ENCODE measurements around the gene MNDA.

MNDA gene

DNA sequence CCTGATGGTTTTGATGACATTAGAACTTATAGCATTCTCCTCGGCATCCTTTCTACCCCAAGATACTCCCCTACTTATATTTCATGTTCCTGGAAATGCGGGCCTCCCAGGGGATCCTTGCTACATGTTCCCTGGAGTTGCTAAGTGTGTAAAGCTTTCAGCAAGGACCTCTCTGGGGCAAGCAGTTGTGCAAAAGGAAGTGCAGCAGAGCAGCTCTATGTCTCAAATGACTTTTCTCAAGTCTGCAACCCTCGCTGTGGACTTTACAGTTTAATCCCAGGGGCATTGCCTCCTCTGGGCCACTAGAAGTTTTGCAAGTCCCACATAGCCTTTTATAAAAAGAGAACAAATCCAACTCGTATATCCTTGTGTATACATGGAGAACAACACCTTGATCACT lies 20.8 kb upstream of the MNDA start:
- Histone ChIP-seq H3K4me1 (ENCODE audit: control insufficient read depth, insufficient read depth, low read length, unreplicated experiment) (no peaks in the 10 kb centered on the region), H3K79me2 (ENCODE audit: control insufficient read depth, insufficient read depth, low read length, unreplicated experiment) (no peaks in the 10 kb centered on the region), H3K27ac (ENCODE audit: low read depth, low read length) (no peak overlapping the region)

DNA sequence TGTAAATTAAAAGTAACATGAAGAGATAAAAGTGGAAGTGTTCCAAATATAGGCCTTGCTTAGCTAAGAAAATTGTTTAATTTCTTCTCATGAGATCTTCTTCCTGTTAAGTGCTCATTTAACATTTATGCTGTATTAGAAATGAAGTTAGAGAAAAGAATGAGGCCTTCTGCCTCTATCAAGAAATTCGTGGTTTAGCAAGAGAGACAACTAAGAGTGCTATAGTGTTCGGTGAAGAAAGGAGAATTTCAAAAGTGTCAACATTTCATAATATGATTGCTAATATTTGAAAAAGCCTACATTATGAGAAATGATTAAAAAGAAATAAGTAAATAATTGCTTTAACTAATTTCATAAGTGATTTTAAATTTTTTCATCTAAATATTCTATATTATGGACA lies 18.8 kb upstream of the MNDA start:
- Histone ChIP-seq H3K4me1 (ENCODE audit: control insufficient read depth, insufficient read depth, low read length, unreplicated experiment) (no peaks in the 10 kb centered on the region), H2AFZ (ENCODE audit: low read length, unreplicated experiment) (no peak overlapping the region), H3K36me3 (ENCODE audit: insufficient read depth, low read length) (no peaks in the 10 kb centered on the region), H3K4me3 (ENCODE audit: low read depth, low read length) (no peak overlapping the region), H3K27me3 (ENCODE audit: insufficient read depth, low read length) (no peaks in the 10 kb centered on the region), H3K79me2 (ENCODE audit: control insufficient read depth, insufficient read depth, low read length, unreplicated experiment) (no peaks in the 10 kb centered on the region), H3K27ac (ENCODE audit: low read depth, low read length) (no peak overlapping the region)

More for the DNA sequence above, 20.8 kb upstream of the MNDA start:
- Histone ChIP-seq H3K36me3 (ENCODE audit: insufficient read depth, low read length) (no peaks in the 10 kb centered on the region), H3K4me3 (ENCODE audit: low read depth, low read length) (no peak overlapping the region), H2AFZ (ENCODE audit: low read length, unreplicated experiment) (no peak overlapping the region), H3K27me3 (ENCODE audit: insufficient read depth, low read length) (no peaks in the 10 kb centered on the region)

DNA sequence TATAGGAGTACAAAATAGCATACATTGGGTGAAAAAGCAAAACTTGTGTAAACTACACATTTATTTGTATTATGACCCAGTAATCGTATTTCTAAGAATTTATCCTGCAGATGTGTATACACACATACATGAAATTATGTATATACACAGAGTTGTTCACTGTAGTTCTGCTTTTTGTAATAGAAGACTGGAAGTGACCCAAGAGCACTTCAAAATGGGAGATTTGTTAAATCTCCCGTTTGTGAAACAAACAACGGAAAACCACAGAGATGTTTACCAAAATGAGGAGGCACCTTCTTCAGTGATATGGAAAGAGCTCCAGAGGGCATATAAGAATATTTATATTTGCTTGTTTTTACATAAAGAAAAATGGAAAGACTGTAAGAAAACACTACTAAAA lies 18.0 kb upstream of the MNDA start:
- H3K36me3 ChIP-seq (ENCODE audit: insufficient read depth, low read length) = no peaks in the 10 kb centered on the region
- no peaks in the 10 kb centered on the region for H3K79me2 ChIP-seq (ENCODE audit: control insufficient read depth, insufficient read depth, low read length, unreplicated experiment)
- no peaks in the 10 kb centered on the region for H3K4me1 ChIP-seq (ENCODE audit: control insufficient read depth, insufficient read depth, low read length, unreplicated experiment)
- no peak overlapping the region for H3K4me3 ChIP-seq (ENCODE audit: low read depth, low read length)
- H2AFZ ChIP-seq (ENCODE audit: low read length, unreplicated experiment) = no peak overlapping the region
- no peak overlapping the region for H3K27ac ChIP-seq (ENCODE audit: low read depth, low read length)
- H3K27me3 ChIP-seq (ENCODE audit: insufficient read depth, low read length) = no peaks in the 10 kb centered on the region

DNA sequence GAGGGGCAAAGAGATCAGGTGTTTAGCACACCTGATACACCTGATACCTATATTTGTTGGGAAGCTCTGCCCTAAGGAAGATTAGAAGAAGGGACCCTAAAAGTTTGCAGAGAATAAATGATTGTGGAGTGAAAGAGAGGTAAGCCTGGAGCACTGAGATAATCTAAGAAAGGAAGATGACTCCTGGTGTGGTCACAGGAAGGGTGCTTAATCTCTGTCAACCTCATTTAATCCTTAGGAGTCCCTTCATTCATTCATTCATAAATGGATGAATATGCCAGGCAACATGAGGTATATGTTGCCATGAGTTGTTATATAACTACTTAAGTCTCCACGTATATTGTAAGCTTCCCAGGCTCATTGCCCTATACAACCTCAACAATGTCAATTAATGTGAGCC lies 16.2 kb upstream of the MNDA start:
- Histone ChIP-seq H3K79me2 (ENCODE audit: control insufficient read depth, insufficient read depth, low read length, unreplicated experiment) (no peaks in the 10 kb centered on the region), H3K4me3 (ENCODE audit: low read depth, low read length) (no peak overlapping the region), H3K27ac (ENCODE audit: low read depth, low read length) (no peak overlapping the region), H3K4me1 (ENCODE audit: control insufficient read depth, insufficient read depth, low read length, unreplicated experiment) (no peaks in the 10 kb centered on the region), H3K27me3 (ENCODE audit: insufficient read depth, low read length) (no peaks in the 10 kb centered on the region), H3K36me3 (ENCODE audit: insufficient read depth, low read length) (no peaks in the 10 kb centered on the region), H2AFZ (ENCODE audit: low read length, unreplicated experiment) (no peak overlapping the region)

DNA sequence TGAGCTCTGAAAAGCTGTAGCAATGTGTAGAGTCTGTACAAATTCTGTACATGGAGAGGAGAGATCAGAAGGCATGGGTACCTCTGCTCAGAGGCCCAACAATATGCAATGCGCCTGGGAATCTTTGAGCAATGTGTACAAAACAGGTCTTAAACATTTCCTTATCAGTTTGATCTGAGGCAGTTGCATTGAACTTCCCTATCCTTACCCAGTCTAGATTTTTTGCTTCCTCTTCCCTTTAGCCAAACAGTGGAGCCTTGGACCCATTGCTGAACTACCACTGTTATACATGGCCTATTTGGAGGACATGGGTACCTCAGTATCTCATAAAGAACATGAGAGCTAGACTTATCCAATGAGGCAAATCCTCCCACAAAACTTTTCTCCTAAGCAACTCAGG lies 12.6 kb upstream of the MNDA start:
- Histone ChIP-seq H3K27me3 (ENCODE audit: insufficient read depth, low read length) (no peaks in the 10 kb centered on the region), H3K4me1 (ENCODE audit: control insufficient read depth, insufficient read depth, low read length, unreplicated experiment) (no peaks in the 10 kb centered on the region), H3K27ac (ENCODE audit: low read depth, low read length) (no peak overlapping the region), H3K36me3 (ENCODE audit: insufficient read depth, low read length) (no peaks in the 10 kb centered on the region), H3K4me3 (ENCODE audit: low read depth, low read length) (no peak overlapping the region), H3K79me2 (ENCODE audit: control insufficient read depth, insufficient read depth, low read length, unreplicated experiment) (no peaks in the 10 kb centered on the region), H2AFZ (ENCODE audit: low read length, unreplicated experiment) (no peak overlapping the region)

DNA sequence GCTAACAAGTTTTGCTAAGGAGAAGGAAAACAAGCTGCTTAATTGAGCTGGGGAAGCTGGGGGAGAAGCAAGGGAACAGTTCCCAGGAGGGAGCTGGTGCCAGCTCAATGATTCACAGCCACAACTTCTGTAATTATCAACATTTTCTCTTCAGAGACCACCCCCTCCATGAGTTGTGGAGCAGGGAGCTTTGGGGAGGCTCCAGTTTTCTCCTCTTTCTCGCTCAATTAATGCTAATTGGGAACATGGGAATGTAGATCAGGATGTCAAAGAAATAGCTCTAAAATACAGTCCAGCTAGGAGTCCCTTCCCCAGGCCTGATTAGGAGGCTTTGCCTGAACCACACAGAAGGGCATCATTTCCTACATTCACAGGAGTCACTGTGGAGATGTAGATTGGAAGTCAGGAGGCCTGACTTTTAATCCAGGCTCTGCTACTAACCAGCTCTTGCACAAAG lies 12.1 kb upstream of the MNDA start:
- no peak overlapping the region for H3K27ac ChIP-seq (ENCODE audit: low read depth, low read length)
- H2AFZ ChIP-seq (ENCODE audit: low read length, unreplicated experiment) = no peak overlapping the region
- no peaks in the 10 kb centered on the region for H3K36me3 ChIP-seq (ENCODE audit: insufficient read depth, low read length)
- H3K4me3 ChIP-seq (ENCODE audit: low read depth, low read length) = no peak overlapping the region
- H3K79me2 ChIP-seq (ENCODE audit: control insufficient read depth, insufficient read depth, low read length, unreplicated experiment) = no peaks in the 10 kb centered on the region
- H3K4me1 ChIP-seq (ENCODE audit: control insufficient read depth, insufficient read depth, low read length, unreplicated experiment) = no peaks in the 10 kb centered on the region
- H3K27me3 ChIP-seq (ENCODE audit: insufficient read depth, low read length) = no peaks in the 10 kb centered on the region

DNA sequence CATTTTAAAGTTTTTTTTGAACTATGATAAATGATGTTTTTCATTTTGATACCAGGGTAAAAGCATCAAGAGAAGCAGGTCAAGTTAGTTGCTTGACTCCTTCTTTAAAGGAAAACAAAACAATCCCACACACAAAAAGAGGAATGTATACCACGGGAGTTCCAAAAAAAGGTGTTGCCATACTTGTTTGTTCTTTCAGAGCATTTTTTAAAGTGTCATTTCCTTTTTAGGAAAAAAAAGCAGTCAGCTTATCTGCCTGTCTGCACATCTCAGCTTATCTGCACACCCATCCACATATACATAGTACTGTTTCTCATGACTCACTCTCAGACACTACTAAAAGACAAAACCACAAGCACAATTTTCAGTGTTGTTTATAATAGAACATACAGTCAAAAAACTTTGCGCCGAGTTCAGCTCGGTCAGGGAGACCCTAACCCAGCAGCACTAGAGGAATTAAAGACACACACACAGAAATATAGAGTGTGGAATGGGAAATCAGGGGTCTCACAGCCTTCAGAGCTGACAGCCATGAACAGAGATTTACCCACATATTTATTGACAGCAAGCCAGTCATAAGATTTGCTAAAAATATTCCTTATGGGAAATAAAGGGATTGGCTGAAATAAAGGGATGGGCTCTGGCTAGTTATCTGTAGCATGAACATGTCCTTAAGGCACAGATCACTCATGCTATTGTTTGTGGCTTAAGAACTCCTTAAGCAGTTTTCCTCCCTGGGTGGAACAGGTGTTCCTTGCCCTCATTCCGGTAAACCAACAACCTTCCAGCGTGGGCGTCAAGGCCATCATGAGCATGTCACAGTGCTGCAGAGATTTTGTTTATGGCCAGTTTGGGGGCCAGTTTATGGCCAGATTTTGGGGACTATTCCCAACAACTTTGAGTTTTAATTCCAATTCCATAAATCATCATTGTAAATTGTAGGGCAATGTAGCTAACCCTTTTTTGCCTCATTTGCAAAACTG lies 11.4 kb upstream of the MNDA start:
- H3K36me3 ChIP-seq (ENCODE audit: insufficient read depth, low read length) = no peaks in the 10 kb centered on the region
- H2AFZ ChIP-seq (ENCODE audit: low read length, unreplicated experiment) = no peak overlapping the region
- H3K4me3 ChIP-seq (ENCODE audit: low read depth, low read length) = no peak overlapping the region
- no peaks in the 10 kb centered on the region for H3K27me3 ChIP-seq (ENCODE audit: insufficient read depth, low read length)
- no peak overlapping the region for H3K27ac ChIP-seq (ENCODE audit: low read depth, low read length)
- no peaks in the 10 kb centered on the region for H3K79me2 ChIP-seq (ENCODE audit: control insufficient read depth, insufficient read depth, low read length, unreplicated experiment)
- H3K4me1 ChIP-seq (ENCODE audit: control insufficient read depth, insufficient read depth, low read length, unreplicated experiment) = no peaks in the 10 kb centered on the region

DNA sequence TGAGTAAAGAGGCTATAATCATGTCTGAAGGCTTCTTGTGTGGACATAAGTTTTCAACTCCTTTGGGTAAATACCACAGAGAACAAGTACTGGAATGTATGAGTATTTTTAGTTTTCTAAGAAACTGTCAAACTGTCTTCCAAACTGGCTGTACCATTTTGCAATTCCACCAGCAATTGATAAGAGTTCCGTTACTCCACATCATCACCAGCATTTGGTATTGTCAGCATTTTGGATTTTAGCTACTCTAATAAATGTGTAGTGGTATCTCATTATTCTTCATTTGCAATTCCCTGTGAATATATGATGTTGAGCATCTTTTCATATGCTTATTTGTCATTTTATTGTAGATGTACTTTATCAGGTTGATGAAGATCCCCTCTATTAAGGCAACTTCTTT lies 9.4 kb upstream of the MNDA start:
- H3K4me1 ChIP-seq (ENCODE audit: control insufficient read depth, insufficient read depth, low read length, unreplicated experiment) = no peaks in the 10 kb centered on the region
- no peak overlapping the region for H2AFZ ChIP-seq (ENCODE audit: low read length, unreplicated experiment)

DNA sequence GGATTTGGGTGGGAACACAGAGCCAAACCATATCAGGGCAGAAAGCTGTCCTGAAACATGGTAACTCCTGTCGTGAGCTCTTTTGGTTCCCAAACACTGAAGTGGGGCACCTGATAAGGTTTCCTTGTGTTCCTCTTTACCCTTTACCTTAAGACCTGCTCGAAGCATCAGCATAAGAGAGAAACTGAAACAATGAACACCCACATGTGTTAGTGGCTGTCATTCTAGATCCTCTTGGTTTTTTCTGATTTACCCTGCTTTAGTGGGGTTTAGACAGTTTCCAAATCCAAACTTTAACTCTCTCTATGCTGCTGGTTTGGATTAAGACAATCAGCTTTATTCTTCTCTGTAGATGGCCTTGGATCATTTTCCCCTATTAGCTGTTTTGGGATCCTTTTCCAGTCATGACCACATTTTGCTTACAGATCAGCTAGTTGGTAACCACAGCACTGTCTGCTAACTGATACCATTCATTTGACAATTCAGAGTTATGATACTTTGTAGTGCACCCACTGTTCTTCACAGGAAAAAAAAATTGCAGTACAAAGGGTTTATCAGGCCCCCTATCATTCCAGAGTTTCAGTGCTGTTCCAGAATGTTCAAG lies 975 bp upstream of the MNDA start:
- no peaks in the 10 kb centered on the region for H3K79me2 ChIP-seq (ENCODE audit: control insufficient read depth, insufficient read depth, low read length, unreplicated experiment)
- H3K27ac ChIP-seq (ENCODE audit: low read depth, low read length) = no peak overlapping the region
- no peak overlapping the region for H3K4me3 ChIP-seq (ENCODE audit: low read depth, low read length)
- no peaks in the 10 kb centered on the region for H3K27me3 ChIP-seq (ENCODE audit: insufficient read depth, low read length)
- H2AFZ ChIP-seq (ENCODE audit: low read length, unreplicated experiment) = no peak overlapping the region
- no peaks in the 10 kb centered on the region for H3K36me3 ChIP-seq (ENCODE audit: insufficient read depth, low read length)
- no peaks in the 10 kb centered on the region for H3K4me1 ChIP-seq (ENCODE audit: control insufficient read depth, insufficient read depth, low read length, unreplicated experiment)

More for the DNA sequence above, 9.4 kb upstream of the MNDA start:
- Histone ChIP-seq H3K27ac (ENCODE audit: low read depth, low read length) (no peak overlapping the region), H3K27me3 (ENCODE audit: insufficient read depth, low read length) (no peaks in the 10 kb centered on the region), H3K4me3 (ENCODE audit: low read depth, low read length) (no peak overlapping the region), H3K36me3 (ENCODE audit: insufficient read depth, low read length) (no peaks in the 10 kb centered on the region), H3K79me2 (ENCODE audit: control insufficient read depth, insufficient read depth, low read length, unreplicated experiment) (no peaks in the 10 kb centered on the region)

DNA sequence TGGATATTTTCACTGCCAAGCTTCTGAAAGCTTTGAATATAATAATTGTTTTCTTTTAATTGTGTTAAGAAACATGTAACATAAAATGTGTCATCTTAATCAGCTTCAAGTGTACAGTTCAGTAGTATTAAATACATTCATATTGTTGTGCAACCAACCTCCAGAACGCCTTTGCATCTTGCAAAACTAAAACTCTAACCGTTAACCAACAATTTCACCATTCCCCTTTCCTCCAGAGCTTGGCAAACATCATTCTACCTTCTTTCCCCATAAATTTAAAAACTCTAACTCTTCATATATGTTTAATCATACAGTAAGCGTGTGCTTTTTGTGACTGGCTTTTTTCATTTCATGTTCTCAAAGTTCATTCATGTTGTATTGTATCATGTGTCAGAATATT lies 2.1 kb downstream of the MNDA start:
- H3K4me1 ChIP-seq (ENCODE audit: control insufficient read depth, insufficient read depth, low read length, unreplicated experiment) = no peaks in the 10 kb centered on the region
- no peak overlapping the region for H2AFZ ChIP-seq (ENCODE audit: low read length, unreplicated experiment)
- no peak overlapping the region for H3K27ac ChIP-seq (ENCODE audit: low read depth, low read length)
- H3K4me3 ChIP-seq (ENCODE audit: low read depth, low read length) = no peak overlapping the region
- no peaks in the 10 kb centered on the region for H3K27me3 ChIP-seq (ENCODE audit: insufficient read depth, low read length)
- no peaks in the 10 kb centered on the region for H3K79me2 ChIP-seq (ENCODE audit: control insufficient read depth, insufficient read depth, low read length, unreplicated experiment)
- no peaks in the 10 kb centered on the region for H3K36me3 ChIP-seq (ENCODE audit: insufficient read depth, low read length)

DNA sequence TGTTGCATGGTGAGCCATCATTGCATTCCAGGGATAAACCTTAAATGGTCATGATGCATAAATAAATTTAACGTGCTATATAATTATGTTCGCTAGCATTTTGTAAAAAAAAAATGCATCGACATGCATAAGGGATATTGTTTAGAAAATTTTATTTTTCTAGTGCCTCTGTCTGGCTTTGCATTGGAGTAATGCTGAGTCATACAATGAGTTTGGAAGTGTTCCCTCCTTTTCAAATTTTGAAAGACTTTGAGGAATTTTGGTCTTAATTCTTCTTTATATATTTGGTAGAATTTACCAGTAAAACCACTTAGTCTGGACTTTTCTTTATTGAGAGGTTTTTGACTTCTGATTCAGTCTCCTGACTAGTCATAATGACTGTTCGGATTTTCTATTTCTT lies 4.9 kb downstream of the MNDA start:
- H3K36me3 ChIP-seq (ENCODE audit: insufficient read depth, low read length) = no peaks in the 10 kb centered on the region
- no peaks in the 10 kb centered on the region for H3K4me1 ChIP-seq (ENCODE audit: control insufficient read depth, insufficient read depth, low read length, unreplicated experiment)
- H3K27me3 ChIP-seq (ENCODE audit: insufficient read depth, low read length) = no peaks in the 10 kb centered on the region
- H3K27ac ChIP-seq (ENCODE audit: low read depth, low read length) = no peak overlapping the region
- no peak overlapping the region for H3K4me3 ChIP-seq (ENCODE audit: low read depth, low read length)
- no peak overlapping the region for H2AFZ ChIP-seq (ENCODE audit: low read length, unreplicated experiment)
- no peaks in the 10 kb centered on the region for H3K79me2 ChIP-seq (ENCODE audit: control insufficient read depth, insufficient read depth, low read length, unreplicated experiment)
